ENCODE data around the gene FRMD4B.

The FRMD4B gene

GRCh38 chr3:69130689-69131088, 255.2 kb downstream of the FRMD4B start:
- DNase-seq (ENCODE audit: insufficient read length, low spot score) = no peak
- FAIRE-seq = no peak
- TF ChIP-seq CTCF (IDR thresholded peaks at IDR 0.05; ENCODE audit: insufficient read depth, missing control alignments) = no peak

- FAIRE-seq (no peak), DNase-seq (ENCODE audit: insufficient read length, low spot score) (no peak)
- no peak for TF ChIP-seq CTCF (IDR thresholded peaks at IDR 0.05; ENCODE audit: insufficient read depth, missing control alignments)
Observed at GRCh38 chr3:69129531-69129930, 256.4 kb downstream of the FRMD4B start.

GRCh38 chr3:69128509-69128908, 257.4 kb downstream of the FRMD4B start:
- FAIRE-seq = no peak
- TF ChIP-seq CTCF (IDR thresholded peaks at IDR 0.05; ENCODE audit: insufficient read depth, missing control alignments) = no peak
- DNase-seq (ENCODE audit: insufficient read length, low spot score) = no peak

GRCh38 chr3:69126999-69127398, 258.9 kb downstream of the FRMD4B start:
- TF ChIP-seq CTCF (IDR thresholded peaks at IDR 0.05; ENCODE audit: insufficient read depth, missing control alignments) = no peak
- no peak for DNase-seq (ENCODE audit: insufficient read length, low spot score)
- no peak for FAIRE-seq

- DNase-seq (ENCODE audit: insufficient read length, low spot score) = no peak
- FAIRE-seq = no peak
- no peak for TF ChIP-seq CTCF (IDR thresholded peaks at IDR 0.05; ENCODE audit: insufficient read depth, missing control alignments)
Observed at GRCh38 chr3:69126216-69126615, 259.7 kb downstream of the FRMD4B start.

GRCh38 chr3:69122403-69122802, 263.5 kb downstream of the FRMD4B start, which contains the start of gene LMOD3:
Gene LMOD3 (minus strand): TSS chr3:69122595. CDS start chr3:69122386, 209 bp downstream.
- FAIRE-seq (no peak), DNase-seq (ENCODE audit: insufficient read length, low spot score) (no peak)
- no peak for TF ChIP-seq CTCF (IDR thresholded peaks at IDR 0.05; ENCODE audit: insufficient read depth, missing control alignments)

GRCh38 chr3:69121950-69122349, 263.9 kb downstream of the FRMD4B start:
- DNase-seq (ENCODE audit: insufficient read length, low spot score) (no peak), FAIRE-seq (no peak)
- no peak for TF ChIP-seq CTCF (IDR thresholded peaks at IDR 0.05; ENCODE audit: insufficient read depth, missing control alignments)

Measured in D721Med (cell line).